IMR-90 (cell line): Measurements from ENCODE around the gene SIGLEC9. TPM values are rescaled to one million over a fixed set of nuclear protein-coding genes. Genes with fewer than 3 reads are reported as not detected.

Experiments
- ATAC-seq: fragments of 200-7000 bp; cut with Tn5 transposase; 2 replicates; pipeline ENCODE4 v1.9.1; 2020; ENCODE audit warnings: low read depth, mild to moderate bottlenecking, moderate library complexity
- BruUV-seq: library from RNA; stranded (reverse); fragments of 400-500 nt; replicated peaks from 2 replicates; lab custom pipeline; 2021; lab: Mats Ljungman, UMichigan
- CTCF ChIA-PET: fragments of 300-600 bp; formaldehyde crosslinking; extraction: SDS; loops from one replicate; lab custom pipeline; 2021; ENCODE audit warnings: antibody characterized with exemption; lab: Yijun Ruan, JAX
- POLR2A ChIA-PET: fragments of 300-600 bp; sonication (Branson Sonifier 250); formaldehyde crosslinking; loops from one replicate; lab custom pipeline; 2022; ENCODE audit warnings: antibody characterized with exemption; ENCODE audit not compliant: unreplicated experiment; lab: Charles Lee
- DNase-seq: peaks from one replicate; pipeline ENCODE4 v3.0.0; 2013
- H2AFZ ChIP-seq: replicated peaks from 2 replicates; pipeline ENCODE3; 2013; ENCODE audit warnings: low read length, mild to moderate bottlenecking; ENCODE audit not compliant: poor library complexity
- H2AK5ac ChIP-seq: 2 replicates; pipeline ENCODE4 v1.6.1; 2013; ENCODE audit warnings: low read depth, low read length, inconsistent platforms
- H2AK9ac ChIP-seq: replicated peaks from 2 replicates; pipeline ENCODE3; 2013; ENCODE audit warnings: mild to moderate bottlenecking, low read depth, low read length, moderate library complexity; ENCODE audit not compliant: poor library complexity
- H2BK120ac ChIP-seq: 2 replicates; pipeline ENCODE4 v1.6.1; 2013; ENCODE audit warnings: low read depth, low read length, inconsistent platforms
- H2BK15ac ChIP-seq: 3 replicates; pipeline ENCODE4 v1.6.1; 2013; ENCODE audit warnings: low read depth, low read length, inconsistent platforms
- H2BK20ac ChIP-seq: 2 replicates; pipeline ENCODE4 v1.6.1; 2013; ENCODE audit warnings: low read depth, mild to moderate bottlenecking, inconsistent platforms, low read length, moderate library complexity
- H2BK5ac ChIP-seq: 2 replicates; pipeline ENCODE4 v1.6.1; 2013; ENCODE audit warnings: mild to moderate bottlenecking, low read depth, low read length, inconsistent platforms; ENCODE audit not compliant: poor library complexity, severe bottlenecking
- H3K14ac ChIP-seq: replicated peaks from 2 replicates; pipeline ENCODE4 v1.6.1; 2013; ENCODE audit warnings: low read depth, low read length, inconsistent platforms
- H3K18ac ChIP-seq: 2 replicates; pipeline ENCODE4 v1.6.1; 2013; ENCODE audit warnings: low read depth, low read length, control low read depth
- H3K23ac ChIP-seq: 2 replicates; pipeline ENCODE4 v1.6.1; 2013; ENCODE audit warnings: low read depth, low read length, inconsistent platforms
- H3K27ac ChIP-seq: 2 replicates; pipeline ENCODE4 v1.5.1; 2013; ENCODE audit warnings: mild to moderate bottlenecking, control low read depth, low read length; ENCODE audit not compliant: insufficient read depth
- H3K27me3 ChIP-seq: 2 replicates; pipeline ENCODE4 v1.6.1; 2013; ENCODE audit warnings: low read length; ENCODE audit not compliant: control insufficient read depth, insufficient read depth
- H3K36me3 ChIP-seq: 2 replicates; pipeline ENCODE4 v1.6.1; 2013; ENCODE audit warnings: low read length, mixed read lengths; ENCODE audit not compliant: control insufficient read depth, insufficient read depth
- H3K4ac ChIP-seq: 2 replicates; pipeline ENCODE4 v1.6.1; 2013; ENCODE audit warnings: low read depth, low read length, inconsistent platforms
- H3K4me1 ChIP-seq: 2 replicates; pipeline ENCODE4 v1.6.1; 2013; ENCODE audit warnings: low read length, mixed read lengths; ENCODE audit not compliant: control insufficient read depth, insufficient read depth
- H3K4me2 ChIP-seq: 2 replicates; pipeline ENCODE4 v1.6.1; 2013; ENCODE audit warnings: low read depth, mild to moderate bottlenecking, control low read depth, low read length, moderate library complexity
- H3K4me3 ChIP-seq: 2 replicates; pipeline ENCODE4 v1.5.1; 2013; ENCODE audit warnings: low read depth, mild to moderate bottlenecking, control low read depth, low read length, moderate library complexity; ENCODE audit not compliant: insufficient read depth
- H3K56ac ChIP-seq: 2 replicates; pipeline ENCODE4 v1.6.1; 2013; ENCODE audit warnings: low read length, inconsistent platforms; ENCODE audit not compliant: insufficient read depth; ENCODE audit errors: extremely low read depth
- H3K79me1 ChIP-seq, 2 experiments: 2 replicates each; pipeline ENCODE4 v1.6.1; 2013; ENCODE audit warnings: low read length in 2 of 2, inconsistent platforms in 1 of 2, low read depth in 1 of 2
- H3K9ac ChIP-seq: 2 replicates; pipeline ENCODE4 v1.6.1; 2013; ENCODE audit warnings: low read depth, low read length, control low read depth
- H3K9me1 ChIP-seq: 2 replicates; pipeline ENCODE4 v1.6.1; 2013; ENCODE audit warnings: low read length, inconsistent platforms; ENCODE audit not compliant: insufficient read depth
- H3K9me3 ChIP-seq: 2 replicates; pipeline ENCODE4 v1.6.1; 2013; ENCODE audit warnings: low read length; ENCODE audit not compliant: control insufficient read depth, insufficient read depth
- H4K20me1 ChIP-seq: 2 replicates; pipeline ENCODE4 v1.6.1; 2013; ENCODE audit warnings: low read length, inconsistent platforms; ENCODE audit not compliant: insufficient read depth
- H4K5ac ChIP-seq: 2 replicates; pipeline ENCODE4 v1.6.1; 2013; ENCODE audit warnings: mild to moderate bottlenecking, low read depth, low read length, control low read depth
- H4K8ac ChIP-seq, 2 experiments: 2 replicates each; pipeline ENCODE4 v1.6.1; 2013; ENCODE audit warnings: low read depth in 2 of 2, low read length in 2 of 2, control low read depth in 1 of 2, inconsistent platforms in 1 of 2
- H4K91ac ChIP-seq: 2 replicates; pipeline ENCODE4 v1.6.1; 2013; ENCODE audit warnings: low read depth, low read length, inconsistent platforms; ENCODE audit not compliant: insufficient read depth
- BHLHE40 ChIP-seq: fragments of 150-350 bp; IDR thresholded peaks from 2 replicates; pipeline ENCODE4 v1.6.1; 2016; ENCODE audit warnings: mild to moderate bottlenecking, low read depth, low read length
- CEBPB ChIP-seq: IDR thresholded peaks from 2 replicates; pipeline ENCODE4 v1.6.1; 2012; ENCODE audit warnings: low read depth, low read length, improper control_type of control experiment
- CHD1 ChIP-seq: IDR thresholded peaks from 2 replicates; pipeline ENCODE4 v1.6.1; 2012; ENCODE audit warnings: low read depth, low read length, improper control_type of control experiment
- FOS ChIP-seq: fragments of 150-350 bp; IDR thresholded peaks from 2 replicates; pipeline ENCODE4 v1.6.1; 2016; ENCODE audit warnings: low read depth, low read length
- MAFK ChIP-seq: IDR thresholded peaks from 2 replicates; pipeline ENCODE4 v1.6.1; 2012; ENCODE audit warnings: low read depth, low read length, improper control_type of control experiment
- MAZ ChIP-seq: IDR thresholded peaks from 2 replicates; pipeline ENCODE4 v1.6.1; 2012; ENCODE audit warnings: low read depth, mild to moderate bottlenecking, low read length, improper control_type of control experiment, moderate library complexity, borderline replicate concordance
- MXI1 ChIP-seq: IDR thresholded peaks from 2 replicates; pipeline ENCODE4 v1.6.1; 2012; ENCODE audit warnings: low read depth, mild to moderate bottlenecking, low read length, moderate library complexity, borderline replicate concordance
- NFE2L2 ChIP-seq: fragments of 150-350 bp; IDR thresholded peaks from 2 replicates; pipeline ENCODE4 v1.6.1; 2016; ENCODE audit warnings: low read depth, mild to moderate bottlenecking, low read length
- POLR2A ChIP-seq: IDR thresholded peaks from 2 replicates; pipeline ENCODE4 v1.6.1; 2012; ENCODE audit warnings: mild to moderate bottlenecking, low read depth, low read length
- RAD21 ChIP-seq: IDR thresholded peaks from 2 replicates; pipeline ENCODE4 v1.6.1; 2012; ENCODE audit warnings: low read length, improper control_type of control experiment
- RCOR1 ChIP-seq: IDR thresholded peaks from 2 replicates; pipeline ENCODE4 v1.6.1; 2012; ENCODE audit warnings: mild to moderate bottlenecking, low read length, improper control_type of control experiment; ENCODE audit not compliant: insufficient replicate concordance
- RFX5 ChIP-seq: IDR thresholded peaks from 2 replicates; pipeline ENCODE4 v1.8.0; 2012; ENCODE audit warnings: low read depth, mild to moderate bottlenecking, low read length, moderate library complexity
- SMC3 ChIP-seq: fragments of 150-350 bp; IDR thresholded peaks from 2 replicates; pipeline ENCODE4 v1.6.1; 2016; ENCODE audit warnings: low read depth, mild to moderate bottlenecking, antibody characterized with exemption, low read length, moderate library complexity
- WGBS, 2 experiments: methylation state at CpG; one replicate each; pipeline versions ENCODE4 v1.1.5 to v1.1.7; 2013; ENCODE audit warnings: missing lambda C conversion rate in 2 of 2; ENCODE audit not compliant: insufficient read length in 1 of 2; ENCODE audit errors: extremely low coverage in 2 of 2; 5-methylcytosine and 5-hydroxymethylcytosine counted together
- dilution Hi-C: fragments of 300-500 bp; cut with HindIII; formaldehyde crosslinking; loops from one replicate; pipeline ENCODE4 v1.14.3; 2018; ENCODE audit warnings: low sequenced_read_pairs; ENCODE audit not compliant: unreplicated experiment
- in situ Hi-C: fragments of 300-500 bp; cut with MboI; formaldehyde crosslinking; loops from 3 replicates; pipeline ENCODE4 v1.14.3; 2019; ENCODE audit warnings: low sequenced_read_pairs, inconsistent platforms, mixed read lengths
- intact Hi-C: fragments of 100-400 bp; cut with micrococcal nuclease; formaldehyde crosslinking; loops from 2 replicates; pipeline ENCODE4 v1.10.0; 2022
- polyA plus RNA-seq, 3 experiments: library from polyadenylated mRNA; depleted of rRNA; stranded (reverse); fragments of >200 nt; gene quantifications; 2 replicates each; pipeline ENCODE4 v1.2.3, GENCODE V29; 2012; ENCODE audit warnings: low replicate concordance in 1 of 3
- total RNA-seq: library from RNA; depleted of rRNA; stranded (reverse); fragments of >200 nt; gene quantifications from 2 replicates; pipeline ENCODE4 v1.2.3, GENCODE V29; 2012
- TF ChIP-seq, protein P1 (sequence below): fragments of 150-350 bp; IDR thresholded peaks from 2 replicates; pipeline ENCODE4 v1.6.1; 2017; ENCODE audit warnings: mild to moderate bottlenecking, antibody characterized with exemption, low read length, low read depth
- TF ChIP-seq, protein P2 (sequence below): fragments of 150-350 bp; IDR thresholded peaks from 2 replicates; pipeline ENCODE4 v1.6.1; 2016; ENCODE audit warnings: low read depth, mild to moderate bottlenecking, low read length, moderate library complexity, borderline replicate concordance
- TF ChIP-seq, protein P3 (sequence below): conservative IDR thresholded peaks from 2 replicates; pipeline ENCODE4 v1.5.1; 2012; ENCODE audit warnings: mild to moderate bottlenecking, low read depth, low read length, improper control_type of control experiment

The SIGLEC9 gene
- total and polyA plus RNA-seq, 2 of the 4 experiments (the other 2 are of a cell fraction) = 0.03 TPM; not detected in 1

- ChIA-PET POLR2A (no interaction called here), CTCF (no interaction called here)
- Histone ChIP-seq H4K8ac (no peak overlapping the region), H2BK5ac (no peak overlapping the region), H3K4ac (no peak overlapping the region), H2AFZ (no peak overlapping the region), H2BK15ac (no peak overlapping the region), H3K27me3 (no peaks in the 10 kb centered on the region), H3K18ac (no peak overlapping the region), H3K9me3 (no peaks in the 10 kb centered on the region; the same call in none of the 2 replicates), H3K23ac (no peak overlapping the region), H4K20me1 (no peaks in the 10 kb centered on the region), H2AK5ac (no peak overlapping the region), H3K79me1 (no peaks in the 10 kb centered on the region), H2AK9ac (no peak overlapping the region), H3K4me2 (no peak overlapping the region), H3K4me1 (no peaks in the 10 kb centered on the region), H3K27ac (no peak overlapping the region), H4K91ac (no peak overlapping the region), H3K36me3 (no peaks in the 10 kb centered on the region), H3K14ac (no peak overlapping the region), H3K56ac (no peak overlapping the region), H2BK120ac (no peak overlapping the region), H3K9me1 (no peaks in the 10 kb centered on the region), H2BK20ac (no peak overlapping the region), H3K9ac (no peak overlapping the region), H3K4me3 (no peak overlapping the region), H4K5ac (no peak overlapping the region)
- dilution Hi-C loops = no loop called here
- in situ Hi-C loops = no loop called here
- DNase-seq = no peak
- BruUV-seq = no TSS peak
- 40% methylated on average over 1 of the region's 6 CpGs; no CpG with 5 or more reads in 1 of the 2 experiments for WGBS, 2 experiments
- ATAC-seq = no peak
- no peak for TF ChIP-seq SMC3
- no peak for TF ChIP-seq RCOR1
- TF ChIP-seq, protein P1, sequence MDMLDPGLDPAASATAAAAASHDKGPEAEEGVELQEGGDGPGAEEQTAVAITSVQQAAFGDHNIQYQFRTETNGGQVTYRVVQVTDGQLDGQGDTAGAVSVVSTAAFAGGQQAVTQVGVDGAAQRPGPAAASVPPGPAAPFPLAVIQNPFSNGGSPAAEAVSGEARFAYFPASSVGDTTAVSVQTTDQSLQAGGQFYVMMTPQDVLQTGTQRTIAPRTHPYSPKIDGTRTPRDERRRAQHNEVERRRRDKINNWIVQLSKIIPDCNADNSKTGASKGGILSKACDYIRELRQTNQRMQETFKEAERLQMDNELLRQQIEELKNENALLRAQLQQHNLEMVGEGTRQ = no peak
- no peak for TF ChIP-seq BHLHE40
- TF ChIP-seq RFX5 = no peak
- no peak for TF ChIP-seq CEBPB
- TF ChIP-seq, protein P2, sequence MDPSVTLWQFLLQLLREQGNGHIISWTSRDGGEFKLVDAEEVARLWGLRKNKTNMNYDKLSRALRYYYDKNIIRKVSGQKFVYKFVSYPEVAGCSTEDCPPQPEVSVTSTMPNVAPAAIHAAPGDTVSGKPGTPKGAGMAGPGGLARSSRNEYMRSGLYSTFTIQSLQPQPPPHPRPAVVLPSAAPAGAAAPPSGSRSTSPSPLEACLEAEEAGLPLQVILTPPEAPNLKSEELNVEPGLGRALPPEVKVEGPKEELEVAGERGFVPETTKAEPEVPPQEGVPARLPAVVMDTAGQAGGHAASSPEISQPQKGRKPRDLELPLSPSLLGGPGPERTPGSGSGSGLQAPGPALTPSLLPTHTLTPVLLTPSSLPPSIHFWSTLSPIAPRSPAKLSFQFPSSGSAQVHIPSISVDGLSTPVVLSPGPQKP = no peak
- no peak for TF ChIP-seq RAD21
- TF ChIP-seq, protein P3, sequence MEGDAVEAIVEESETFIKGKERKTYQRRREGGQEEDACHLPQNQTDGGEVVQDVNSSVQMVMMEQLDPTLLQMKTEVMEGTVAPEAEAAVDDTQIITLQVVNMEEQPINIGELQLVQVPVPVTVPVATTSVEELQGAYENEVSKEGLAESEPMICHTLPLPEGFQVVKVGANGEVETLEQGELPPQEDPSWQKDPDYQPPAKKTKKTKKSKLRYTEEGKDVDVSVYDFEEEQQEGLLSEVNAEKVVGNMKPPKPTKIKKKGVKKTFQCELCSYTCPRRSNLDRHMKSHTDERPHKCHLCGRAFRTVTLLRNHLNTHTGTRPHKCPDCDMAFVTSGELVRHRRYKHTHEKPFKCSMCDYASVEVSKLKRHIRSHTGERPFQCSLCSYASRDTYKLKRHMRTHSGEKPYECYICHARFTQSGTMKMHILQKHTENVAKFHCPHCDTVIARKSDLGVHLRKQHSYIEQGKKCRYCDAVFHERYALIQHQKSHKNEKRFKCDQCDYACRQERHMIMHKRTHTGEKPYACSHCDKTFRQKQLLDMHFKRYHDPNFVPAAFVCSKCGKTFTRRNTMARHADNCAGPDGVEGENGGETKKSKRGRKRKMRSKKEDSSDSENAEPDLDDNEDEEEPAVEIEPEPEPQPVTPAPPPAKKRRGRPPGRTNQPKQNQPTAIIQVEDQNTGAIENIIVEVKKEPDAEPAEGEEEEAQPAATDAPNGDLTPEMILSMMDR = no peak
- TF ChIP-seq NFE2L2 = no peak
- TF ChIP-seq FOS = no peak
- TF ChIP-seq MXI1 = no peak
- no peak for TF ChIP-seq MAZ
- no peak for TF ChIP-seq POLR2A
- TF ChIP-seq CHD1 = no peak
- no peak for TF ChIP-seq MAFK
- intact Hi-C loops = no loop called here
These were observed 46.0 kb upstream of the SIGLEC9 start for GRCh38 chr19:51078731-51079130.
